Islet precursor cell (in vitro differentiated cells): ENCODE results near the gene ITGAX.

Experiments
- DNase-seq: peaks from one replicate; pipeline ENCODE4 v3.0.0-alpha.2; 2018

ITGAX gene

DNA sequence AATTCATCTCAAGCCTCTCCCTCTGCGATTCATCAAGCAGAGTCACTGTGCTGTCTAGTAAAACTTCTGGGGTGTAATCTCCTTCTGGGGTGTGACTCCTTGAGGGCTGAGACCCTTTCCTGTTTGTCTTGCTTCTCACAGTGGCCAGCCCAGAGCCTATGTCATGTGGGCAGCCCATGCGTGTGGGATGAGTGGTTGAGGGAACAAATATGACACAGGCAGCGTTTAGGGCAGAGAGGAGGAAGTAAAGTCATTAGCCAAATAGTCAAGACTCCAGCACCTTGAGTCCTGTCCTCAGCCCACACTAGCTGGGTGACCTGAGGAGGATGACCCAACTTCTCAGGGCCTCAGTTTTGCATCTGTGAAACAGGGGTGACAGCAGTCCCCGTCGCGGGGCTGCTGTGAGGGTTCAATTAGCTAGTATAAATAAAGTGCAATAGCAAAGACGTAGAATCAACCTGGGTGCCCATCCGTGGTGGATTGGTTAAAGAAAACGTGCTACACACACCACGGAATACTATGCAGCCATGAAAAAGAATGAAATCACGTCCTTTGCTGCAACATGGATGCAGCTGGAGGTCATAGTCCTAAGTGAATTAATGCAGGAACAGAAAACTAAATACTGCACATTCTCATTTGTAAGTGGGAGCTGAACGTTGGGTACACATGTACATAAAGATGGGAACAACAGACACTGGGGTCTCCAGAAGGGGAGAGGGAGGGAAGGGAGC is 4.5 kb upstream of the ITGAX start:
- DNase-seq = peak; percentile 32

DNA sequence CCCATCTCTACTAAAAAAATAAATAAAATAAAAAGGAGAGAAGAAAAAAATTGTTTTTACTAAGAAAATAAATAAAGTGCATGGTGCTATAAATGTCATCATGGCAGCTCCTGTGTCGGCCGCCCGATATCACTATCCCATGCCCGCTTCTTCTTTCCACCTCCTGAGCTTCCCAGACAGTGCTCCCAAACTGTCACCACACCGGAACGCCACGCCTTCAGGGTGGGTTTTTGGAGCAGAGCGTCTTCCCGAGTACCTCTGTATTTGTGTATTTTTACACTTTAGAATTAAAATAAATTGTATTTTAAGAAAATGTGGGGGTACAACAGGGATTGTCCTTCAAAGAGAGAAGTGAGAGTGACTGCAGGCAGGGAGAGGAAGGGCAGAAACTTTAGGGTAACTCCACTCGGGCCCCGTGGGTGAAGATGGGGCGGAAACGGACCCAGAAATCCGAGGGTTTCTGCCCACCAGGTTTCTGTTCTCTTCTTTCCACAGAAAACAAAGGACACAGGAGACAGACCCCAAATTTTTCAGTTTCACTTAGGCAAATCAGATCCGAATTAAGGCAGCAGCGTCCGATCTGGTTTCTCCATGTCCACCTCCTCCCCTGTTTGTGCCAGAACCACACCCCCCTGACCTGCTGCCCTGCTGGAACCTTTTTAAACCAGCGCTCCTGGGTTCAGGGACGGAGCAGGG is 3.6 kb upstream of the ITGAX start:
- DNase-seq = no peak

DNA sequence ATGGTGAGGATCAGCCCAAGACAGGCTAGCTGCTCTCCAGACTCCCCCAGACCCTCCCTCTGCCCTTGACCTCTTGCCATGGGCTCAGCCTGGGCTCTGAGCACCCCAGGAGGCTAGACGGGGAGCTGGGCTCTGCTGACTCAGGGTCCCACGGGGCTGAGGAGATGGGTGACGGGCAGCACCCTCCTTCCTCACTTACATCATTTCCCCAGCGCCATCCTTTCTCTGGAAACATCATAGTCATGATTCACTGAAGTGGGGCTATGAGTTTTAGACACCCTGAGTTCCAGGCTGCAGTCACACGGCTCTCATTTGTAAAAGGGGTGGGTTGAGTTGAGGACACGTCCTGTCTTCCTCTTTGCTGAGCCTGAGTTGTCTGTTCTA is 3.0 kb upstream of the ITGAX start:
- no peak for DNase-seq

DNA sequence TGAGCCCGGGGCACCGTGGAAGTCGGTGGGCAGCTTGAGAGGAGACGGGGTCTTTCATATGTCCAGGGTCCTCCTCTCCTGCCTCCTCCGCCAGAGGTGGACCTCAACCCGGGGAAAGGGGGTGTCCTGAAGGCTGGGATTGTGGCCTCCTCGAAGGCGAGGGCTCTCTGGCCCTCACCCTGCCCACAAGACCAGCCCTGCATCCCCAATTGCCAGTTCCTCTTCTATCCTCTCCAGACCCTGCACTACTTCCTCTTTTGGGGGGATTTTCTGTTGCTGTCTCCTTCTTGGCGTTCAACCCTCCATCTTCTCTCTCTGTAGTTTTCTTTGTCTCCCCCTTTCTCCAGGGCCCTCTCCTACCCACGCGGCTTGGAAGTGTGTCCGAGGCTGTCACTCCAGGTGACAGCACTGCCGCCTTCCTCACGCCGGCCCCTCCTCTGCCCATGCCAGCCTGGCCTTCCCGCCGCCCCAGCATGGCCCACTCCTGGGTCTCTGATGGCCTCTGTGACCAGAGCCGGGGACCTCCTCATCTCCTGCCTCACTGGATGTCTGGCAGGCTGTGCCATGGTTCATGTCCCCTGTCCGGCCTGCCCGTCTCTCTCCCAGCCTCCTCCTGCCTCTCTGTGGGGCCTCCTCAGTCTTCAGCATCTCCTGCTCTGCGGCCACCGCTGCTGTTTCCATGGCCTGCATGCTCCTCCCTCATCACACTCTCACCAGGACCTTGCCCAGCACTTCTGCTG is 2.4 kb upstream of the ITGAX start:
- no peak for DNase-seq

DNA sequence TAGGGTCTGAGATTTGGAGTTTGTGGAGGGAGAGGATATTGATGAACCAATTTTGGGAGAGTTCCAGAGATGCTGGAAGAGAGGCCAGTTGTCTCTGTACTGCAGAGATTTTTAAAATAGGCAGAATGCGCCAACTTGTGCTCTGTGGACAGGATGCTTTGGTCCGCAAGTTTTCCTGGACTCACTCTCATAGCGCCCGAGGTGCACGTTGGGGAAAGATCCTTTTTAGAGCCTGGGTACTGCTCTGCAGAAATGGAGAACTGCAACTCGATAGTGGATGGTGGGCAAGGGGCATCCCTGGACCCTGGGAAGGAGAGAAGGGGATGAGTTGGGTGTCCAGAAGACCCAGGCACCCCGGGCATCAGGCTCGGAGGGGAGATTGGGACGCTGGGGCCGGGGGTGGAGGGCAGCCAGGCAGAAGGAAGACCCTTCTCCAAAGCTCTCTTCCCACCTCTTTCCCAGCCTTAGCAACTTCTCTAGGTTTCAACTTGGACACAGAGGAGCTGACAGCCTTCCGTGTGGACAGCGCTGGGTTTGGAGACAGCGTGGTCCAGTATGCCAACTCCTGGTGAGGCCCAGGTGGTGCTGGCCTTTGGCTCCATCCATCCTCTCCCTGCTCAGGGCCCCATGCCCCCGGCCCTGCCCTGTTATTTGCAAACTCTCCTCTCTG is 590 bp downstream of the ITGAX start:
- DNase-seq = no peak

DNA sequence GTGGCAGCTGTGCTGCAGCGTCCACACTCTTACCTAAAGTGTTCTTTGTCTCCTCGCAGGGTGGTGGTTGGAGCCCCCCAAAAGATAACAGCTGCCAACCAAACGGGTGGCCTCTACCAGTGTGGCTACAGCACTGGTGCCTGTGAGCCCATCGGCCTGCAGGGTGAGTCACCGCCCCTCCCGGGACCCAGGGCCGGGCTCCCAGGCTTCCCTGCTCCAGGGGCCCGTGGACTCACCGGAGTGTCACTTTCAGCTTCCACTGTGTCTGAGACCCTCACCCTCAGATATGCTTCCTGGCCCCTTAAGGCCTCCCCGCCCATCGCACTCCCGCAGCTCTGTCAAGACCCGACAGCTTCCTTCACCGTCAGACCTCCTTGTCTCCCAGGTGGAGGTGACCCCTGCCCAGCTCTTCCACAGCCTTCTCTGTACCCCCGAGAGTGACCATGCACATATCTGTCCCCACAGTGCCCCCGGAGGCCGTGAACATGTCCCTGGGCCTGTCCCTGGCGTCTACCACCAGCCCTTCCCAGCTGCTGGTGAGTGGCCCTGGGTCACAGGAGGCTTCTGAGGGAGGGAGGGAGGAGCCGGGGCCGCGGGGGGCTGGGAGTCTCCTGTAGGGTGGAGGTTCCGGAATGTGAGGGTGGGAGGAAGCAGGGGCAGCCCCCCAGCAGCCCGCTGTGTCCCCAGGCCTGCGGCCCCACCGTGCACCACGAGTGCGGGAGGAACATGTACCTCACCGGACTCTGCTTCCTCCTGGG is 1.8 kb downstream of the ITGAX start:
- no peak for DNase-seq

DNA sequence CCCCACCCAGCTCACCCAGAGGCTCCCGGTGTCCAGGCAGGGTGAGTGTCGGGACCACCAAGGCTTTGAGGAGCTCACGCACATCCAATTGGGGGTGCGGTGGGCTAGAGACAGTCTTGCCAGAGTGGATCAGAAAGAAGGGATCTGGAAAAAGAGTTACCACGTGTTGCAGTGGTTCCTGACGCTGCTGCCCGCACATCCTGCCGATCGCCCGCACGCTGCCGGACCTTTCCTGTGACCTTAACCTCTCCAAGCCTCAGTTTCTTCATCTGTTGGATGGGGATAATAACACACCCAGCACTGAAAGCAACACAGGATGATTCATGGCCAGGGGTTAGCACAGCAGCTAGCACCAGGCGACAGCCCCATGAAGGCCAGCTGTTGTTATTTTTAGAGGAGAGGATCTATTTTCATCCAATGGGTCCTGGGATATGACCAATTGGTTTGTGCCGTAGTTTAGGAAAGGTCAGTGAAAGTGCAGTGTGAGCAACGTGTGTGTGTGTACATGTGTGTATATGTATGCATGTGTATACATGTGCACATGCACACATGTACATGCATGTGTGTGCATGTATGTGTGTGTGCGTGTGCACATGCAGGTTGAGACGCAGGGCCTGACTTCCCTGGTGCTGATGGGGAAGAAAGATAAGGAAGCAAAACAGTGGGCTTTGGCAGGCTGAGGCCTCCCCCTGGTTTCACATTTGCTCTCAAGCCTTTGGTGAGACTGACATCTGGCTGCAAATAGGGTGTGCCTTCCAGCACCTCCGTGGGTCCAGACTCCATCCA is 2.5 kb downstream of the ITGAX start:
- no peak for DNase-seq

DNA sequence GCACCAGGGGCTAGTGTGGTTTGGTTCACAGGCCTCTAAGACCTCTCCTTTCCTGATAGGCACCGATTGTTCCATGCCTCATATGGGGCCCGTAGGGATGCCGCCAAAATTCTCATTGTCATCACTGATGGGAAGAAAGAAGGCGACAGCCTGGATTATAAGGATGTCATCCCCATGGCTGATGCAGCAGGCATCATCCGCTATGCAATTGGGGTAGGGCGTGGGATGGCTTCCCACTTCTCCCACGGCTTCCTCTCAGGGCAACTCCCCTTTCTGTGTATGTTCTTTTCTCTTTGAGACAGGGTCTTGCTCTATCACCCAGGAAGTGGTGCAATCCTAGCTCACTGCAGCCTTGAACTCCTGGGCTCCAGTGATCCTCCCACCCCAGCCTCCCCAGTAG is 5.3 kb downstream of the ITGAX start:
- DNase-seq = no peak

DNA sequence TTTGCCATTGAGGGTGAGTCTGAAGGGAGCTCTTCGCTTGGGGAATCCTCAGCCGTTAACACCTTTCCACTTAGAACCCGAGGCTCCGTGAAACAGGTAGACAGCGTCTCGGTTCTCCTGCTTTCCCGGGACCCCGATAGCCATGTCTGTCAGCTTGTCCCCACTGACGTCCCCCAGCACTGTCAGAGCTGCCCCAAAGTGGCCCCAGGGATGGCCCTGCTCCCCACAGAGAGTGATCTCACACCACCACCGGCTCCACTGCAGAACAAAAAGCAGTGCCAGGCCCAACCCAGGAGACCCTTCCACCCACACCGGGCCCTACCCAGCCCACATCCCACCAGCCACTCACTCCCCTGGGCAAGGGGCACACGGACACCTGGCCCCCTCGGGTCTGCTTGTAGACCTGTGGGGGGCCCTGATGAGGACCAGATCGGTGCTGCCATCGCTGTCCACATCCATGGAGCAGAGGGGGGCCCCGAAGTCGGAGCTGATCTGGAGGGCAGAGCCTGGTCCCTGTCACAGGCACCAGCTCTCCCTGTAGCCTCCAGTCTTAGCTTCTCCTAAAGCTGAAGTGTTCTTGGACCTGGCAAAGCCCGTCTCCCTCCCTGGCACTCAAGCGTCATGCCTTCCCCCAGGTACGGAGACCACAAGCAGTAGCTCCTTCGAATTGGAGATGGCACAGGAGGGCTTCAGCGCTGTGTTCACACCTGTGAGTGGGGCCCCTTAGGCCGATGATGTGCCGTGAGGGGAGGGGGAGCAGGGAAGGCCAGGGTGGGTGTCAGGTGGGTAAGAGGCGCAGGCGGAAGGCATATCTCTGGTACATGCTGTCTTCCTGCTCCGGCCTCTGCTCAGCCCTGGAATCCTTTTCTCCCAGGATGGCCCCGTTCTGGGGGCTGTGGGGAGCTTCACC is 6.5 kb downstream of the ITGAX start:
- no peak for DNase-seq

DNA sequence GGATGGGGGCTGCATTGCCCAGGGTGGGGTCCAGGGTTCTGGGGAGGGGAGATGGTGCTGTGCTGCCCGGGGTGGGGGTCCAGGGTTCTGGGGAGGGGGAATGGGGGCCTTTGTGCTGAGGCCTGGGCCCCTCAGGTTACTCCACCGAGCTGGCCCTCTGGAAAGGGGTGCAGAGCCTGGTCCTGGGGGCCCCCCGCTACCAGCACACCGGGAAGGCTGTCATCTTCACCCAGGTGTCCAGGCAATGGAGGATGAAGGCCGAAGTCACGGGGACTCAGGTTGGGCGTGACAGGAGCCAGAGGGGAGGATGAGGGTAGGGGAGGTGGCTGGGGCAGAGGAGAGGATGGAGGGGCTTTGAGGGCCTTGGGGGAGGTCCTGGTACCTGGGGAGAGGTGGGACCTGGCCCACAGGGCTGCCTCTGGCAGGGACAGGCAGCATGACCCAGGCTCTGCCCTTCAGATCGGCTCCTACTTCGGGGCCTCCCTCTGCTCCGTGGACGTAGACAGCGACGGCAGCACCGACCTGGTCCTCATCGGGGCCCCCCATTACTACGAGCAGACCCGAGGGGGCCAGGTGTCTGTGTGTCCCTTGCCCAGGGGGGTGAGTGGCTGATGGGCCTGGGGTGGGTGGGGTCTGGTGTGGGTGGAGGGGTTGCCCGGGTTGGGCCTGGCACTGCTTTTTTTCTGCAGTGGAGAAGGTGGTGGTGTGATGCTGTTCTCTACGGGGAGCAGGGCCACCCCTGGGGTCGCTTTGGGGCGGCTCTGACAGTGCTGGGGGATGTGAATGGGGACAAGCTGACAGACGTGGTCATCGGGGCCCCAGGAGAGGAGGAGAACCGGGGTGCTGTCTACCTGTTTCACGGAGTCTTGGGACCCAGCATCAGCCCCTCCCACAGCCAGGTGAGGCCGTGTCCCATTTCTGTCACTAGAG is 7.8 kb downstream of the ITGAX start:
- DNase-seq = peak; percentile 25

DNA sequence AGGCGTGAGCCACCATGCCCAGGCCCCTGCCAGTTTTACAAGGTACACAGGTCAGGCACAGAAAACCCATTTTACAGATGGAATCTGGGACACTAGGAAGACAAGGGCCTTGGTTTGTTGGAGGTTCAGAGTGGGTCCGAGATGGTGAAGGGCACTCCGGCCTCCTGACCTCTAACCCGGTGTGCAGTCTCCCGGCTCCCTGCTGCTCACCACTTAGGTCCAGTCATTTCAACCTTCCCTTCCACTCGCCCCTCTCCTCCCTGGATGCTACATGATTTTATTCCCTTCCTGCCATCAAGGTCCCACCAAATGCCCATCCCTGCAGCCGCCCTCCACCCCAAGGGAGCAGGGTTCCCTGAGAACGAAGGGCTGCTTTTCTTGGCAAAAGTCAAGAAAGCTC is 8.7 kb downstream of the ITGAX start:
- DNase-seq = no peak

DNA sequence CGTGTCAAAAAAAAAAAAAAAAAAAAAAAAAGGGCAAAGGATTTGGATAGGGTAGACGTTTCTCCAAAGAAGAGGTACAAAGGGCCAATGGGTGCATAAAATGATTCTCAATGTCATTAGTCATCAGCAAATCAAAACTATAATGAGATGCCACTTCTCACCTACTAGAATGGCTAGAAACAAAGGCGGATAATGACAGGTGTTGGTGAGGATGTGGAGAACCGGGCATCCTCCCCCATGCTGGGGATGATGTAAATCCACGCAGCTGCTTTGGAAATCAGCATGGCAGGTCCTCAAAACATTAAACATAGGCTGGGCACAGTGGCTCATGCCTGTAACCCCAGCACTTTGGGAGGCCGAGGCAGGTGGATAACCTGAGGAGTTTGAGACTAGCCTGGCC is 9.4 kb downstream of the ITGAX start:
- DNase-seq = no peak

DNA sequence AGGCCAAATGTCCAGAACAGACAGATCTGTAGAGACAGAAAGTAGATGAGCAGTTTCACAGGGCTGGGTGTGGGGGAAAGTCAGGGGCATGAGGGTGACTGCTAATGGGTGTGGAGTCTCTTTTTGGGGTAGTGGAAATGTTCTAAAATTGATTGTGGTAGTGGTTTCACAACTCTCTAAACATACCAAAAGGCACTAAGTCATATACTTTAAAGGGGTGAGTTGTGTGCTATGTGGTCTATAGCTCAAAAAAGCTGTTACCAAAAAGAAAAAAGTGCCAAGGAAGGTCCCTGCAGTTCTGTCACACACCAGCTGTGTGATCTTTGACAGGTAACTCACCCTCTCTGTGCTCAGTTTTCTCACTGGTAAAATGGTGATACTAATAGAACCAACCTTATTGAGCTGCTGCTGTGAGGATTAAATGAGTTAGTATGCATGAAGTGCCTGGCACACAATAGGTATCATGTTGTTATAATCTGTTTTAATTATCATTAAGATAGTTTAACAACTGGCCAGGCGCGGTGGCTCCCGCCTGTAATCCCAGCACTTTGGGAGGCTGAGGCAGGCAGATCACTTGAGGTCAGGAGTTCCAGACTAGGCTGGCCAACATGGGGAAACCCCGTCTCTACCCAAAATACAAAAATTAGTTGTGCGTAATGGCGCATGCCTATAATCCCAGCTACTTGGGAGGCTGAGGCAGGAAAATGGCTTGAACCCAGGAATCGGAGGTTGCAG is 10.3 kb downstream of the ITGAX start:
- no peak for DNase-seq

DNA sequence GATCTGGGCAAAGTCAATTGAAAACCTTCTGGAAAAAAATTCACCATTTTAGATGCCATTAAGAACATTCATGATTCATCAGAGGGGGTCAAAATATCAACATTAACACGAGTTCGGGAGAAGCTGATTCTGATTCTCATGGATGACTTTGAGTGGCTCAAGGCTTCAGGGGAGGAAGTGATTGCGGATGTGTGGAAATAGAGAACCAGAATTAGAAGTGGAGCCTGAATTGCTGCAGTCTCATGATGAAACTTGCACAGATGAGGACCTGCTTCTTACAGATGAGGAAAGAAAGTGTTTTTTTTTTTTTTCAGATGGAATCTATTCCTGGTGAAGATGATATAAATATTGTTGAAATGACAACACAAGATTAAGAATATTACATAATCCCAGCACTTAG is 12.9 kb downstream of the ITGAX start:
- DNase-seq = no peak

DNA sequence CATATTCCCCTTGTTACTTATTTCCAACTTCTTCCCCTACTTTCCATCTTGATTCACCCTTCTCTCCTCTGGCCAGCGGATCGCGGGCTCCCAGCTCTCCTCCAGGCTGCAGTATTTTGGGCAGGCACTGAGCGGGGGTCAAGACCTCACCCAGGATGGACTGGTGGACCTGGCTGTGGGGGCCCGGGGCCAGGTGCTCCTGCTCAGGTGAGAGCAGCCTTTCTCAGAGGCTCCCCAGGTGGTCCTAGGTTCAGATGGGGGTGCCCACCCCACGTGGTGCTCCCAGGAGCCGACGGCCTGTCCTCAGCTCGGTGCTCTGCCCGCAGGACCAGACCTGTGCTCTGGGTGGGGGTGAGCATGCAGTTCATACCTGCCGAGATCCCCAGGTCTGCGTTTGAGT is 16.0 kb downstream of the ITGAX start:
- no peak for DNase-seq

DNA sequence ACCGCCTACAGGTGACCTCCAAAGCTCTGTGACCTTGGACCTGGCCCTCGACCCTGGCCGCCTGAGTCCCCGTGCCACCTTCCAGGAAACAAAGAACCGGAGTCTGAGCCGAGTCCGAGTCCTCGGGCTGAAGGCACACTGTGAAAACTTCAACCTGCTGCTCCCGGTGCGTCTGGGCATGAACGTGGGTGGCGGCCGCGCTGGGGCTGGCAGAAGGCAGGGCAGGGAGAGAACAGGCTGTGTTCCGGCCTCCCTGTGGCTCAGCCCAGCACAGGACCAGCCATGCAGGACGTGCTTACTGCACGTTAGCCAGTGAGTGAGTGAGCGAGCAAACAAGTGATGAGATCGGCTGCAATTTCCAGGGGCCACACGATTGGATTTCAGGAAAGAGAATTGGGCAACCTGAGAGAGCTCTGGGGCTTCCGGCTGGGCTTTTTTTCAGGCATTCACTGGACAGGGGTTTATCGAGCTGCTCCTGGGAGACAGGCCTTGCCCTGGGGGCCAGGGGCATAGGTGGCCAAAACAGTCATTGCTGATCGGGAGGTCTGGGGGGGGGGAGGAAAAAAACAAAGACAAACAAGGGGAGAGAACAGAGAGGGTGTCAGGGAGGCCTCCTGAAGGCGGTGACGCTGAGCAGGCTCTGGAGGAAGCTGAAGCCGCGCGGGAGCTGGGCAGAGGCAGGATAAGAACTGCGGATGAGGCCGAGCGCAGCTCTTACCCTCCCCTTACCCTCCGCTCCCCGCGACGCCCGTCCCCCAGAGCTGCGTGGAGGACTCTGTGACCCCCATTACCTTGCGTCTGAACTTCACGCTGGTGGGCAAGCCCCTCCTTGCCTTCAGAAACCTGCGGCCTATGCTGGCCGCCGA is 16.9 kb downstream of the ITGAX start:
- DNase-seq = no peak

DNA sequence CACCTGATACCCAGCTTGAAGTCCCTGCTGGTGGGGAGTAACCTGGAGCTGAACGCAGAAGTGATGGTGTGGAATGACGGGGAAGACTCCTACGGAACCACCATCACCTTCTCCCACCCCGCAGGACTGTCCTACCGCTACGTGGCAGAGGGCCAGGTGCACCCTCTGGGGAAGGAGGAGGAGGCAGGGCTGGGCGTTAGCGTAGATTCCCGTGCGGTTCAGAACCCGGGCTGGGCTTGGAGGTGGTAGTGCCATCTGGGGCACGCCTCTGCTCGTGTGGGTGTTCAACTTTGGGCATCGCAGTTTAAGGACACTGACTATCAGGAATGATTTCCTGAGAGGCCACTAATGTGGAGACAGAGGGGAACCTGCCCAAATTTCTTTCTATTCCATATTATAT is 18.3 kb downstream of the ITGAX start:
- no peak for DNase-seq

DNA sequence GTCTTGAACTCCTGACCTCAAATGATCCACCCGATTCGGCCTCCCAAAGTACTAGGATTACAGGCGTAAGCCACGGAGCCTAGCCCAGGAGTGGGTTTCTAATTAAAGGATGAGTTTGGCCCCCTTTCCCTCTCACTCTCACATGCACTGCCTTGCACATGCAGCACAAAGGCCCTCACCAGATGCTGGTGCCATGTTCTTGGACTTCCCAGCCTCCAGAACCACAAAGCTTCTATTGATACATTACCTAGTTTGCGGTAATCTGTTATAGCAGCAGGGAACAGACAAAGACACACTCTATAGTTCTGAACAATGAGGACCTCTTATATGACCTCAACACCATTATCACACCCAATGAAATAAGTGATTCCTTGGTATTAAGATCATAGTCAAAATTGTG is 20.3 kb downstream of the ITGAX start:
- DNase-seq = no peak
